HepG2 (cell line): Measurements from ENCODE around the gene PLVAP. TPM values are rescaled to one million over a fixed set of nuclear protein-coding genes. Genes with fewer than 3 reads are reported as not detected.

Experiments
- ATF6 ChIP-seq: sonication (generic); formaldehyde crosslinking; conservative IDR thresholded peaks from 2 replicates; pipeline ENCODE4 v1.4.0; 2020; ENCODE audit warnings: missing genetic modification reagents
- BRF2 ChIP-seq: sonication (generic); formaldehyde crosslinking; IDR thresholded peaks from 2 replicates; pipeline ENCODE4 v1.8.1; 2022; ENCODE audit warnings: mild to moderate bottlenecking, missing genetic modification reagents
- EED ChIP-seq: sonication (generic); formaldehyde crosslinking; IDR thresholded peaks from 2 replicates; pipeline ENCODE4 v1.5.0; 2020; ENCODE audit warnings: mild to moderate bottlenecking, missing genetic modification reagents
- HNRNPL ChIP-seq: fragments of 200-400 bp; formaldehyde crosslinking; IDR thresholded peaks from 2 replicates; pipeline ENCODE4 v1.6.1; 2017; ENCODE audit warnings: mild to moderate bottlenecking, low read depth, low read length
- NR2F1 ChIP-seq, 2 experiments: fragments of 450-650 bp in 1 of 2; formaldehyde crosslinking in 1 of 2; IDR thresholded peaks; 2 replicates each; pipeline versions ENCODE4 v1.5.0 to v1.6.1; 2016 to 2020; ENCODE audit warnings: mild to moderate bottlenecking in 1 of 2, missing compliant biosample characterization in 1 of 2, missing genetic modification reagents in 1 of 2, moderate library complexity in 1 of 2
- SALL2 ChIP-seq: sonication (generic); formaldehyde crosslinking; IDR thresholded peaks from 2 replicates; pipeline ENCODE4 v1.8.1; 2023; ENCODE audit warnings: mild to moderate bottlenecking, missing genetic modification reagents, inconsistent platforms
- SP140L ChIP-seq: sonication (generic); formaldehyde crosslinking; IDR thresholded peaks from 2 replicates; pipeline ENCODE4 v1.4.0; 2020; ENCODE audit warnings: missing genetic modification reagents, borderline replicate concordance
- SP4 ChIP-seq: sonication (generic); formaldehyde crosslinking; IDR thresholded peaks from 2 replicates; pipeline ENCODE4 v1.8.1; 2023; ENCODE audit warnings: mild to moderate bottlenecking, missing genetic modification reagents
- SRF ChIP-seq: IDR thresholded peaks from 2 replicates; pipeline ENCODE4 v1.6.1; 2011; ENCODE audit warnings: mild to moderate bottlenecking, low read depth, low read length, moderate library complexity
- ZNF354B ChIP-seq: sonication (generic); formaldehyde crosslinking; IDR thresholded peaks from 2 replicates; pipeline ENCODE4 v1.8.0; 2022; ENCODE audit warnings: mild to moderate bottlenecking, missing genetic modification reagents
- ZNF687 ChIP-seq: sonication (generic); formaldehyde crosslinking; IDR thresholded peaks from 2 replicates; pipeline ENCODE4 v1.5.1; 2020; ENCODE audit warnings: mild to moderate bottlenecking, missing genetic modification reagents, moderate library complexity
- ZNF749 ChIP-seq: sonication (generic); formaldehyde crosslinking; IDR thresholded peaks from 2 replicates; pipeline ENCODE4 v1.8.0; 2022; ENCODE audit warnings: mild to moderate bottlenecking, missing genetic modification reagents, moderate library complexity, borderline replicate concordance
- polyA plus RNA-seq, 8 experiments: library from polyadenylated mRNA; depleted of rRNA in 3 of 8; stranded (reverse) in 7 of 8; unstranded in 1 of 8; fragments of >200 nt; fragmentation: Illumina TruSeq in 4 of 8; extraction: Trizol in 4 of 8; gene quantifications; 2 replicates each; pipeline versions ENCODE4 v1.2.1 to v1.2.3, GENCODE V29; 2011 to 2016; ENCODE audit warnings: low read depth in 4 of 8, missing spikeins in 1 of 8, mixed read lengths in 1 of 8; ENCODE audit not compliant: insufficient read depth in 1 of 8
- total RNA-seq, 5 experiments: library from RNA; depleted of rRNA; stranded (reverse); fragments of >200 nt; fragmentation: Illumina TruSeq; extraction: Trizol; gene quantifications; 2 replicates each; pipeline ENCODE4 v1.2.3, GENCODE V29; 2016; ENCODE audit warnings: low read depth in 1 of 5
- TF ChIP-seq, protein P1 (sequence below): conservative IDR thresholded peaks from 2 replicates; pipeline ENCODE4 v1.6.1; 2018; ENCODE audit warnings: missing genetic modification reagents
- TF ChIP-seq, protein P2 (sequence below): sonication (generic); formaldehyde crosslinking; IDR thresholded peaks from 2 replicates; pipeline ENCODE4 v1.4.0; 2020; ENCODE audit warnings: missing genetic modification reagents, low read depth, mild to moderate bottlenecking, borderline replicate concordance
- TF ChIP-seq, protein P3 (sequence below): sonication (generic); formaldehyde crosslinking; IDR thresholded peaks from 2 replicates; pipeline ENCODE4 v1.8.0; 2022; ENCODE audit warnings: mild to moderate bottlenecking, missing genetic modification reagents, borderline replicate concordance

The PLVAP gene
- total and polyA plus RNA-seq, 2 of the 13 experiments (the other 11 are each of a cell fraction or from before 2014, with no cell fraction given), result 0.26 TPM; not detected in 1

GRCh38 chr19:17334414-17335409, 42.4 kb downstream of the PLVAP start, which contains the start of gene ANO8 (continued):
- TF ChIP-seq, protein P1, sequence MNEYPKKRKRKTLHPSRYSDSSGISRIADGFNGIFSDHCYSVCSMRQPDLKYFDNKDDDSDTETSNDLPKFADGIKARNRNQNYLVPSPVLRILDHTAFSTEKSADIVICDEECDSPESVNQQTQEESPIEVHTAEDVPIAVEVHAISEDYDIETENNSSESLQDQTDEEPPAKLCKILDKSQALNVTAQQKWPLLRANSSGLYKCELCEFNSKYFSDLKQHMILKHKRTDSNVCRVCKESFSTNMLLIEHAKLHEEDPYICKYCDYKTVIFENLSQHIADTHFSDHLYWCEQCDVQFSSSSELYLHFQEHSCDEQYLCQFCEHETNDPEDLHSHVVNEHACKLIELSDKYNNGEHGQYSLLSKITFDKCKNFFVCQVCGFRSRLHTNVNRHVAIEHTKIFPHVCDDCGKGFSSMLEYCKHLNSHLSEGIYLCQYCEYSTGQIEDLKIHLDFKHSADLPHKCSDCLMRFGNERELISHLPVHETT, result 0 out of 2 replicates have a peak, but pooled peaks have one; percentile 36
- peak; percentile 93 for TF ChIP-seq SALL2
- TF ChIP-seq ATF6, result no peak
- 0 out of 4 replicates have a peak, but pooled peaks of 1 of the 2 experiments have one; percentile 20 for TF ChIP-seq NR2F1 (CRISPR knock-in tag; IDR thresholded peaks at IDR 0.05)
- 0 out of 2 replicates have a peak, but pooled peaks have one; percentile 32 for TF ChIP-seq BRF2 (CRISPR knock-in tag)
- 0 out of 2 replicates have a peak, but pooled peaks have one; percentile 53 for TF ChIP-seq SP4
- TF ChIP-seq, protein P2, sequence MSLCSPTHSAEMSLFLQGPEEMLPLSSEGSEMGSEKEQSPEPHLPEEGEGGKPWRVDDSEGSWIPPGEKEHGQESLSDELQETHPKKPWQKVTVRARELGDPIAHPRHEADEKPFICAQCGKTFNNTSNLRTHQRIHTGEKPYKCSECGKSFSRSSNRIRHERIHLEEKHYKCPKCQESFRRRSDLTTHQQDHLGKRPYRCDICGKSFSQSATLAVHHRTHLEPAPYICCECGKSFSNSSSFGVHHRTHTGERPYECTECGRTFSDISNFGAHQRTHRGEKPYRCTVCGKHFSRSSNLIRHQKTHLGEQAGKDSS (CRISPR knock-in tag), result 0 out of 2 replicates have a peak, but pooled peaks have one; percentile 78
- 0 out of 2 replicates have a peak, but pooled peaks have one; percentile 37 for TF ChIP-seq EED (CRISPR knock-in tag)
- TF ChIP-seq SP140L, result no peak
- peak; percentile 71; the same call in 1 of the 2 replicates for TF ChIP-seq ZNF354B (CRISPR knock-in tag)
- TF ChIP-seq HNRNPL, result no peak
- no peak for TF ChIP-seq ZNF749 (CRISPR knock-in tag)
- TF ChIP-seq SRF, result no peak
- TF ChIP-seq, protein P3, sequence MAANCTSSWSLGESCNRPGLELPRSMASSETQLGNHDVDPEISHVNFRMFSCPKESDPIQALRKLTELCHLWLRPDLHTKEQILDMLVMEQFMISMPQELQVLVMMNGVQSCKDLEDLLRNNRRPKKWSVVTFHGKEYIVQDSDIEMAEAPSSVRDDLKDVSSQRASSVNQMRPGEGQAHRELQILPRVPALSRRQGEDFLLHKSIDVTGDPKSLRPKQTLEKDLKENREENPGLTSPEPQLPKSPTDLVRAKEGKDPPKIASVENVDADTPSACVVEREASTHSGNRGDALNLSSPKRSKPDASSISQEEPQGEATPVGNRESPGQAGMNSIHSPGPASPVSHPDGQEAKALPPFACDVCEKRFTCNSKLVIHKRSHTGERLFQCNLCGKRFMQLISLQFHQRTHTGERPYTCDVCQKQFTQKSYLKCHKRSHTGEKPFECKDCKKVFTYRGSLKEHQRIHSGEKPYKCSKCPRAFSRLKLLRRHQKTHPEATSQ, result no peak
- peak; percentile 90 for TF ChIP-seq ZNF687 (CRISPR knock-in tag)
